Gastrocnemius medialis (tissue), 4 donors: ENCODE data around the gene SRSF9.

ENCODE experiments used
- POLR2A ChIP-seq, 2 donors: fragments of 450-650 bp; IDR thresholded peaks; one replicate each; pipeline ENCODE4 v1.6.1; 2017; ENCODE audit warnings: antibody characterized with exemption in 2 of 2, mild to moderate bottlenecking in 2 of 2, moderate library complexity in 2 of 2
- TF ChIP-seq, protein P1 (sequence below), 5 experiments: fragments of 450-650 bp in 3 of 5; fragments of 200-600 bp in 2 of 5; sonication (generic) in 2 of 5; IDR thresholded peaks in 4 of 5; conservative IDR thresholded peaks in 1 of 5; 1 replicate in 4 of 5; 2 replicates in 1 of 5; pipeline ENCODE4 v1.5.1; 2016 to 2019; ENCODE audit warnings: antibody characterized with exemption in 5 of 5, mild to moderate bottlenecking in 3 of 5, moderate library complexity in 3 of 5

GRCh38 chr12:120490325-120490724 is 20.8 kb upstream of the SRSF9 start:
- TF ChIP-seq, protein P1, sequence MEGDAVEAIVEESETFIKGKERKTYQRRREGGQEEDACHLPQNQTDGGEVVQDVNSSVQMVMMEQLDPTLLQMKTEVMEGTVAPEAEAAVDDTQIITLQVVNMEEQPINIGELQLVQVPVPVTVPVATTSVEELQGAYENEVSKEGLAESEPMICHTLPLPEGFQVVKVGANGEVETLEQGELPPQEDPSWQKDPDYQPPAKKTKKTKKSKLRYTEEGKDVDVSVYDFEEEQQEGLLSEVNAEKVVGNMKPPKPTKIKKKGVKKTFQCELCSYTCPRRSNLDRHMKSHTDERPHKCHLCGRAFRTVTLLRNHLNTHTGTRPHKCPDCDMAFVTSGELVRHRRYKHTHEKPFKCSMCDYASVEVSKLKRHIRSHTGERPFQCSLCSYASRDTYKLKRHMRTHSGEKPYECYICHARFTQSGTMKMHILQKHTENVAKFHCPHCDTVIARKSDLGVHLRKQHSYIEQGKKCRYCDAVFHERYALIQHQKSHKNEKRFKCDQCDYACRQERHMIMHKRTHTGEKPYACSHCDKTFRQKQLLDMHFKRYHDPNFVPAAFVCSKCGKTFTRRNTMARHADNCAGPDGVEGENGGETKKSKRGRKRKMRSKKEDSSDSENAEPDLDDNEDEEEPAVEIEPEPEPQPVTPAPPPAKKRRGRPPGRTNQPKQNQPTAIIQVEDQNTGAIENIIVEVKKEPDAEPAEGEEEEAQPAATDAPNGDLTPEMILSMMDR (IDR thresholded peaks at IDR 0.05 in 4 of 5, conservative IDR thresholded peaks at IDR 0.05 in 1 of 5): no peak
- no peak for TF ChIP-seq POLR2A (IDR thresholded peaks at IDR 0.05)
